GM12892 (cell line): ENCODE results near the gene GRID1.

ENCODE experiments used
- DNase-seq: peaks from one replicate; pipeline ENCODE4 v3.0.0; 2011; ENCODE audit not compliant: insufficient read length
- FAIRE-seq: peaks from 2 replicates; lab custom pipeline; 2011; peaks lifted over from hg19 to GRCh38; lab: Jason Lieb, UNC
- POLR2A ChIP-seq: IDR thresholded peaks from 2 replicates; pipeline ENCODE4 v1.6.1; 2011; ENCODE audit warnings: low read depth, low read length, control low read depth
- POLR2AphosphoS5 ChIP-seq: IDR thresholded peaks from 2 replicates; pipeline ENCODE4 v1.6.1; 2011; ENCODE audit warnings: low read depth, low read length, control low read depth
- TAF1 ChIP-seq: IDR thresholded peaks from 2 replicates; pipeline ENCODE4 v1.6.1; 2011; ENCODE audit warnings: low read depth, mild to moderate bottlenecking, control low read depth, low read length, borderline replicate concordance

The GRID1 gene

DNA sequence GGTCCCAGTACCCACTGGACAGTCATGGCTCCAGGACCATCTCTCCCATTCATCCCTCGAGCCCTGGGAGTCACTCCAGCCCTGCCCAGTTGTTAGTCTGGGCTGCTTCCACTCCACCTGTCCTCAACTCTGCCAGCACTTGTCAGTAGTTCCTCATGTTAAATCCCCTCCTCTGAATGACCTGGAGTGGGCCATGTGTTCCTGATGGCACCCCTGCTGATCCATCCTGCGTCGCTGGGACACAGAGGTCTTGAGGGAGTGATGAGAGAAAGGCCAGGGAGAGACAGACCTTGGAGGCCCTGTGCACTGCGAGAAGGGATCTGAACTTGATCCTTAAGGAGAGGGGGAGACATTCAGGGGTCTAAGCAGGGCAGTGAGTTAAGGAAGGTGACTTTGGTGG, 174.9 kb downstream of the GRID1 start:
- FAIRE-seq (no peak), DNase-seq (no peak)
- no peak for TF ChIP-seq TAF1
- no peak for TF ChIP-seq POLR2A
- TF ChIP-seq POLR2AphosphoS5: no peak

DNA sequence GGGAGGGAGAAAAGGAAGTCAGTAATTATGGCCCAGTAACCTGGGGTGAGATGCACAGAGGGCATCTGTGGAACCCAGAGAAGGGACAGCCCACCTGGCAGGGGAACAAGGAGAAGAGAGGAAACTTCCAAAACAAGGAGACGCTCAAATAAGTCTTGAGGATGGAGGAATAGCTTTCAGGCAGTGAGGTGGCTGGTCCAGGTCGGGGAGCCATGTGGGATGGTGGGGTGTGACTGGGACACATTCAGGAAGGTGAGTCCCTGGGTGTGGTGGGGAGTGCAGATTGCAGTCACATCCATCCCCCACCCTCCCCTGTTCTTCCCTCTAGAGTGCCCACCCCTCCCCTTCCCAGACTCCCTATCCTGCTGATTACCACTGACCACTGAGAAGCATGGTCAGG, 175.4 kb downstream of the GRID1 start:
- no peak for FAIRE-seq

DNA sequence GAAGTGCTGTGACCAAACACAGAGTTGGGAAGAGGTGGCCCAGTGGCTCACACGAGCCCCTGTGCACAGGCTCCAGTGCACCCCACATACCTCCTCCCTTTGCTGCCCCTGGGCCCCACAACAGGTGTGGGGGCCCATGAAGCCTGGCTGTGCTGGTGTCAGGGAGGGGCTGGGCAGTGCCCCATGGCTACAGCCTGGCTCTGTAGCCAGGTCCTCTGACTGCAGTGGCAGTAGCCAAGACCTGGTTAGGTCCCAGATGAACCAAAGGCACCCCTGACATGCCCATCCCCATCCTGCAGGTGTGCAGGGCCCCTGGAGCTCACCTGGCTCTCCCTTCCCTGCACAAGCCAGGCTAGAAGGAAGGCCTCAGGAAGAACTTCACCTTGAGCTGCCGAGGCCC, 176.3 kb downstream of the GRID1 start:
- no peak for FAIRE-seq
- no peak for DNase-seq
- TF ChIP-seq POLR2AphosphoS5 (no peak), POLR2A (no peak), TAF1 (no peak)

More for the DNA sequence above, 175.4 kb downstream of the GRID1 start:
- no peak for DNase-seq
- TF ChIP-seq TAF1: no peak
- no peak for TF ChIP-seq POLR2A
- TF ChIP-seq POLR2AphosphoS5: no peak

DNA sequence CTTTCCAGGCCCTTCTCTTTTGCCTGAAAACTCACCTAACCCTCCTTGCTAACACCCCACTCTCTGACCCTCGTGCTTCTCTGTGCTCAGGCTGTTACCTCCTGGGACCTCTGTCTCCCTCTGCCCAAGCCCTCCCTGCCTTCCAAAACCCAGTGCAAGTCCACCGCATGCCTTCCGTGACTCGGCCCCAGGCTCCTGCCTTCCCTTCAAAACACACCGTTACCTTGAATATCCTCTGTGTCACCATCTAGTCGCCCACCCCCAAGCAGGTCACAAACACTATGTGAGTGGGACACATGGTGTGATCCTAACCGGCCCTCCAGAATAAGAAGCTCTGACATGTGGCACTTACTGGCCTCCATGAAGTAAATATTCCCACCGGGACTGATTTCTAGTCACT, 176.7 kb downstream of the GRID1 start:
- FAIRE-seq (no peak), DNase-seq (no peak)
- TF ChIP-seq TAF1 (no peak), POLR2AphosphoS5 (no peak), POLR2A (no peak)

DNA sequence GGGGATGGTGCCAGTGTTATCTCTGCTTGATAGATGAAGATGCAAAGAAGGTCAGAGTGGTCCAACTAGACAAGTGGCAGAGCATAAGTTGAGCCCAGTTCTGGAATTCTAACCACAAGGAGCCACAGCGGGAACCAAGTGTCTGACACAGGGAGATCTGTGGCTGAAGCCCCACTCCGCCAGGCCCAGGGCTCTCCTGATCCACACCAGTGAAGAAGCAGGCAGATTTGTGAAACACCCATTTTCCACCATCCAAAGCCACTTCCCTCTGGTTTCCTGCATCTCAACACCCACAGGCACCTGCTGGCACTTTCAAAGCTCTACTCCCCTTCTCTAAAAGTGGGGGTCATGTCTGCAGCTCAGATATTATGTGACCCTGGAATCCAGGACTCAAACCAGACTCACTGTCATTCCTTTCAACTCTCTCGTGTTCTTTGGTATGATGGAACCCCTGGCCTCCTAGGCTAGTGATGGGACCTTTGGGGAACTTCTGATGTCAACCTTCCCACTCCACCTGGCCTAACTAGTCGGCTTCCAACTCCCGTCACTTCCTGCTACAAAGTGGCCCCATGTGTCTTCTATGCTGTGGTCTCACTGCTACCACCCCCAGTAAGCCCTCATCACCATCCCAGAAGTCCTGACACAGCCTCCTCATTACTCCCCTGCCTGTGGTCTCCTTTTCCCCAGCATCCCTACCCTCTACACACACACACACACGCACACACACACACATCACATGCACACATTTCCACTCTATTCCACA, 177.6 kb downstream of the GRID1 start:
- FAIRE-seq (no peak), DNase-seq (no peak)
- TF ChIP-seq TAF1 (no peak), POLR2AphosphoS5 (no peak), POLR2A (no peak)

DNA sequence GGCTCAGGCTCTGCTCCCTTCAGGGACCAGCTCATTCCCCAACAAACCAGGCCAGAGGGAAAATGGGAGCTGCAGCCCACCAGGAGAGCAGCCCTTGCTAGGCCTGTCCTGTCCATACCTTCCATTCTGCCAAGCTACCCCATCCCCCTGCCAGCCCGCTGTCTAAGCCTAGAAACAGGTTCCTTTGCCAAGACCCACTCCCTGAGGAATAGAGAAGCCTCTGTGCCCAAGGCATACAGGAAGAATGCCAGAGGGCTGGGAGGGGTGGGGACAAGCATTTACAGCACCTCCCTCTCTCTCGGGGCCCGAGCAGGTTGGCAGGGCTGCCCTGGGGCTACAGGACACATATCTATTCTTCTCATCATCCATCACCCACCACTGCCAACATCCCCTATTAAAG, 178.3 kb downstream of the GRID1 start:
- DNase-seq (no peak), FAIRE-seq (no peak)
- no peak for TF ChIP-seq TAF1

DNA sequence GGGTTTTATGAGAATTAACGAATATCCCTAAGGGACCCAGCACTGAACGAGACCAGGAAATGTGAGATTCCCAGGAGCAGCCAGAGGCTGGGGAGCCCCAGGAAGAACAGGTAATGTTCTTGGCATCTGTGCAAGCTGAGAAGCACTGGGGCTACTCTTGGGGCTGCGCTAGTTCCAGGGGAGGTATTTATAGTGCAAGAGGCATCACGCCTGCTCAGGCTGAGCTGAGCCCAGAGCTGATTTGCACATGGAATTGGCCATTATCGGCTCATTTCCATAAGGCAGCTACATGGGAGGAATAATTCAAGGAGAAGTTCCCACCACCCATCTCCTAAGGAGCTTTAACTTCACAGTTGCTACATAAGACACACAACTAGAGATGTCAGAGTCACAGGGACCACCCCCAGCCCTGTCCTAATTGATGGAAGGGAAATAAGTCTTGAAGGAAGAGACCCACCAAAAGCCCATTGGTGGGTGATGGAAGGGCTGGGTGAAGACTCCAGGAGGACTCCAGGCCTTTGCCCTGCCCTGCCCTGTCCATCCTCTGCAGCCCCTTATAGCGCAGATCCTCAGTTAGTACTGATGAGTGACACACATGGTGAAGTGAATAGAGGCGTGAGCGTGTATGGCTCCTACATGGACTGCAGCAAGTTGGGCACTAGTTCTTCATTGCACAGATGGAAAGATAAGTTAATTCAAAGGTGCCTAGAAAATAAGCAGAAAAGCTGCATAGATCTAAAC, 178.9 kb downstream of the GRID1 start:
- TF ChIP-seq POLR2A (no peak), TAF1 (no peak), POLR2AphosphoS5 (no peak)
- DNase-seq: no peak
- FAIRE-seq: no peak

DNA sequence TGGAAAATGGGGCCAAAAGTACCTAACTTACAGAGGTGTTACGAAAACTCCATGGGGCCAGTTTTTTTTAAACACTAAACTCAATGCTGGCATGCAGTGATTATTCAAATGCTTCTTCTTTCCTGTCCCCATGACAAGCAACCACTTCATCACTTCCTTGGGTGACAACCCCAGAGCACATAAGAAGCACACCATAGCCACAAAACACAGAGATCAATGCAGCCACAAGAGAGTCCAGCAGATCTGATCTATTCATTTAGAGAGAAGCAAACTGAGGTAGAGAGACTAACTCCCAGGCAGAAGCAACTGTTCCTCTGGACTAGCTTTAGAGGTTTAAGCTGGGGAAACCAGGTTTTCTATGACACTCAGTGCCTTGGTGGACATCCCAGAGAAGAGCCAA, 180.0 kb downstream of the GRID1 start:
- FAIRE-seq: no peak
- TF ChIP-seq POLR2A (no peak), POLR2AphosphoS5 (no peak), TAF1 (no peak)
- no peak for DNase-seq

DNA sequence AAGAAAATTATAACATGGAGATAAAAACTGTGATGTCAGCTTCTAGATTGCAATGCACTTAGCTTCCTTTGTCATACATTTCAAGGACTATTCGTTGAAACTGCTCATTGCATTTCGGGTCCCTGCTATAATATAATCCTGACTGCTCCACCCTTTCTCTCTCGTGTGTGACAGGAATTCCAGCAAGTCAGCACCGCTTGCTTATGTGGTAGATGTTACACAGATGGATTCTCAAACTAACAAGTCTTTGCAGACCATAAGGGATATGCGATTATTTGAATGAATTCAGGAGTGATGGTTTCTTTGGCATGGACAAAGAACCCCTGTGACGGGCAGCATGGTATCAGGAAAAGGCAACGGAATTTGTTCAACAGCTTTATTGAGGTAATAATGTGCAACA, 184.0 kb downstream of the GRID1 start:
- FAIRE-seq (no peak), DNase-seq (no peak)
- no peak for TF ChIP-seq POLR2AphosphoS5

DNA sequence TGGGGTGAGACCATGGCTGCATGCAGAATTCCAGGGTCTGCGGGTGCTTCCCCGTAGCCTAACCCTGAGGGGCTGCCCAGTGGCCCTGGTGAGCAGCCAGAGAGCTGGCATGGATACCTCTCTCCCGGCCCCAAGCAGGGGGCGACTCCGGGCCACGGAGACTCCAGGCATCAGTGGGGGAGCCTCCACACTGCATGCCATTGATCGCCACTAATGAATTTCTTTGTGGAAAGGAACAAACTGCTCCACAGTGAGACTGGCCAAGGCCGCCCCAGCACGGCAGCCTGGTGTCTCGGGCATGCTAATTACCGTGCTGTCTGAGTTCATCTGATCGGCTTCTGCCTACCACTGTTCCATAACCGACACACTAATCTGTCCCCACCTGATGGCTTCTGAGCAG, 184.4 kb downstream of the GRID1 start:
- FAIRE-seq (no peak), DNase-seq (no peak)
- TF ChIP-seq TAF1: no peak

DNA sequence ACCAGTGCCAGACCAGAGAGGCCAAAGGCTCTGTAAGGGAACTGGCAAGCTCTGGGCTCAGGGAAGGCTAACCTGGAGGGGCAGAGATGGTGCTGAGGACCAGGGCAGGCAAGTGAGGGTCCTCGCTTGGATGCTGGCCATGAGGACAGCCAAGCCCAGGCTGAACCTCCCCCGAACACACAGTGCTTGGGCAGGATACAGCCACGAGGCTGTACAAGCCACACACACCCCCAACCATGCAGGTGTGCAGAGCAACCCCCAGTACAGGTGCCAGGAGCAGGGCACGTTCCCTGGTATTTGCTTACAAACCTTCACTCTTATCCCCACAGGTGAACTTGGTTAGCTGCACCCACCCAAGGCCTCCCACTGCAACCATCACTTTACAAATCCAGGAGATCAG, 185.7 kb downstream of the GRID1 start:
- no peak for DNase-seq
- TF ChIP-seq TAF1: no peak
- no peak for TF ChIP-seq POLR2A
- TF ChIP-seq POLR2AphosphoS5: no peak
- FAIRE-seq: no peak

DNA sequence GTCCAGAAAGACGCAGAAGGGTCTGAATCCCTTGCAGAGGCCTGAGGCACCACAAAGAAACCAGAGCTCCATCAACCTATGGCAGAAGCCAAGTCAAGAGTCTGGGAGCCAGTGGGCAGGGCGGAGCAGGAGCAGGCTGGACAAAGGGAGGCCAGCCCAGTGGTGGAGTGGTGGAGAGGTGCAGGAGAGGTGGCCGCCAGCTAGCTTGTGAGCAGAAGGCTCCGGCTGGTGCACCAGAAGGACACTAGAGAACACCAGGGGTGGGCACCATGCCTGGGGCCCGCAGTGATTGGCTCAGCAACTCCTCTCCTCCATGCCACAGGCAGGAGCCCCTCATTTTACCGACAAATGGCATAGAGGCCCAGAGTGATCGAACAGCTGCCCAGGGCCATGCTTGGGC, 186.6 kb downstream of the GRID1 start:
- DNase-seq (no peak), FAIRE-seq (no peak)
- no peak for TF ChIP-seq POLR2A
- TF ChIP-seq TAF1: no peak
- TF ChIP-seq POLR2AphosphoS5: no peak

DNA sequence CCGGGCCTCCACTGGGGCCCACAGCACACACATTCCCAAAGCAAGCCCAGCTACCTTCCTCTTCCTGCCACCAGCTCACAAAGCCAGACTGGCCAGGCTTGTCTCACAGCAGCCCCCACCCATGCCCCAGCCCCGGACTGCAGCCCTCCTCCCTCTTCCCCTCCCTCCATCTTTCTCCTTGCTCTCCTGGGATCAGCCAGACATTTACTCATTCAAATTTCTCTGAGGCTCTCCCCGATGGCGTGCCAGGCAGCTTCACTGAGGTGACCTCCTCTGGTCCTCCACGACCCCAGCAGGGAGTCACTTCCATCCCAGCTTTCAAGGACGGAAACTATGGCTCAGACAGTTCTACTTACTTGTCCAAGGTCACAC, 187.5 kb downstream of the GRID1 start:
- TF ChIP-seq POLR2AphosphoS5 (no peak), TAF1 (no peak), POLR2A (no peak)
- FAIRE-seq (no peak), DNase-seq (no peak)
